ENCODE results near the gene TRIM75.
"Not testable (repeated sequence)": the region's sequence is repeated elsewhere in the genome, so short reads cannot be mapped to it uniquely, and the experiment has no call there.

The TRIM75 gene

DNA sequence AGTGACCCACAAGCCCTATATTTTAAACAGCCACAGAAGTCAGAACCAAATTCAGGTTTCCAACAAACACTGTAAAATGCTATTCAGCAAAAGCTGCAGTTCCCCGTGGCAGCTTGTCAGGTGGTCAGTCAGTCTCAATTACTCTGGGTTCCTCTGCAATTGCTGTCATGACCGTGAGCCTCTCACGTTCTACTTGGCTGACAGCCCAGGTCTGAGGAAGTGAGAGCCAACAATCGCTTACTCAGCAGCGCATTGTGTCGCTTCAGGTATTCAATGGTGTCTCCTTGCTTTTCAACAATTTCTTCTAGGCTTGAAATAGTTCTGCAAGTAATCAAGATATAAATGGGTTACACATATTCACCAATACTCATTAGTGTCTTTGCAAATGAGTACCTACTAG lies 25.8 kb downstream of the TRIM75 start:
- DNase-seq = no peak

DNA sequence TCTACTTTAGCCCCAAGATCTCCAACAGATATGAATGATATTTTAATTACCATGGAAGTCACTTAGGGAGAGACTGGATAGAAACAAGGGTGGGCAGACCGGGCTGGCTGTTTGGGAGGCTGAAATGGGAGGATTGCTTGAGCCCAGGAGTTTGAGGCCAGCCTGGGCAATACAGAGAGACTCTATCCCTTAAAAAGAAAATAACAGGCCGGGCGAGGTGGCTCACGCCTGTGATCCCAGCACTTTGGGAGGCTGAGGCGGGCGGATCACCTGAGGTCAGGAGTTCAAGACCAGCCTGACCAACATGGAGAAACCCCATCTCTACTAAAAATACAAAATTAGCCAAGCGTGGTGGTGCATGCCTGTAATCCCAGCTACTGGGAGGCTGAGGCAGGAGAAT lies 31.1 kb downstream of the TRIM75 start:
- DNase-seq = not testable (repeated sequence)

DNA sequence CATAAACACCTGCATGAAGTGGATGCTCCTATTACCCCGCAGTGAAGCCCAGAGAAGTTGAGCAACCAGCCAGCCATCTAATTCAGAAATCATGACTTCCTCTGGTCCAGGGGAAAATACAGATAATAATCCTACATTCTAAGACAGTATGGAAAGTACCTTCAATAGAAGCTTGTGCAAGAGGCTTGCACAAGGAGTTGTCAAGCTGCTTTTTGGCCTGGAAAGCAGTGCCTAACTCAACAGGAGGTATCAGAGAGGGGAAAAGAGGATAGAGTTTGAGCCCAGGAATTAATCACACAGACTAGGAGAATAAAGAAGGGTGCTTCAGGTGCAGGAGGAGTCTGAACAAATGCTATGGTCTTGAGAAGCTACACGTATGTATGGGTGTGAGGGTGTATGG lies 32.3 kb downstream of the TRIM75 start:
- no peak for DNase-seq

- no peak for DNase-seq
These were observed 34.7 kb downstream of the TRIM75 start for GRCh38 chr4:165088366-165088765.

GRCh38 chr4:165092187-165092586 lies 38.5 kb downstream of the TRIM75 start:
- DNase-seq = not testable (repeated sequence)

DNA sequence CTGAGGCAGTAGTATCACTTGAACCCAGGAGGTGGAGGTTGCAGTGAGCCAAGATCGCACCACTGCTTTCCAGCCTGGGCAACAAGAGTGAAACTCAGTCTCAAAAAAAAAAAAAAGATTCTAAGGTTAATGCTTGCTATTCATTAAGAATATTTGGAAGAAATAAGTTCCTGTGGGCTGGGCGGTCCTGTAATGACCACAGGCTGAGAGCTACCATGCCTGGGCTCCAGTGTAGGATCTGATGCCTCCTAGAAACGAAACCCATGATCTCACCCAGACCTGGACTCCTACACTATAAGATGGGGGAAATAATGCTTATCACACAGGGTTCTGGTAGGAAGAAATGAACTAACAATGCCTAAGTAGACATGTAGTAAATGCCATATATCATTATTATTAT lies 41.2 kb downstream of the TRIM75 start:
- no peak for DNase-seq

- no peak for DNase-seq
These were observed 41.6 kb downstream of the TRIM75 start for GRCh38 chr4:165095291-165095690.

GRCh38 chr4:165096776-165097175 lies 43.1 kb downstream of the TRIM75 start:
- DNase-seq = no peak

DNA sequence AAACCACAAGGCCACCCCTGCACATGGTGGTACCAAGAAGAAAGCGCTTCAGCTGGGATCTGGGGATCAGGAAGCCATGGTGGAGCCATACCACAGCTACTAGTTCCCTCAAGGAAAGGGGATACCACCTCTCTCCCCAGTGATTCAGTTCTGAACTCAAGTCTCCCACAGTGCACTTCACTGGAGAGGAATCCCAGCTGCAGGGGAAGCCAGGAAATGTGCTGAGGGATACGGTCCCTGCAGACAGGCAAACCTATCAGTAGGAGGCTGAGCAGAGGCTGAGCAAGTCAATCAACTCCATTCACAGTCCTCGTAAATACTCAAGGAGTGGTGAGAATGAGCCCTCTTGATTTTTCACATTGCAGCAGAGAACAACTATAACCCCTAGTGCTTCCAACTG lies 48.0 kb downstream of the TRIM75 start:
- DNase-seq = no peak

DNA sequence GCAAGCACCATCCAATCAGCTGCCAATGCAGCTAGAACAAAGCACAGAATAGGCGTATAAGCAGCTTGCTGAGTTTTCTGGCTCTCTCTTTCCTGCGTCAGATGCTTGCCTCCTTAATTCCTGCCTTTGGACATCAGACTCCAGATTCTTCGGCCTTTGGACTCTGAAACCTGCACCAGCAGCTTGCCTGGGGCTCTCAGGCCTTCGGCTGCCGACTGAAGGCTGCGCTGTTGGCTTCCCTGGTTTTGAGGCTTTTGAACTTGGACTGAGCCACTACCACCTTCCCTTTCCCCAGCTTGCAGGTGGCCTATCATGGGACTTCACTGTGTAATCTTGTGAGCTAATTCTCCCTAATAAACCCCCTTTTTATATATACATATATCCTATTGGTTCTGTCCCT lies 52.9 kb downstream of the TRIM75 start:
- no peak for DNase-seq
